Measurements from ENCODE around the gene PFDN4. TPM values are rescaled to one million over a fixed set of nuclear protein-coding genes. Genes with fewer than 3 reads are reported as not detected.

The PFDN4 gene
- total and polyA plus RNA-seq, 7 experiments from 2014 or later: 14.6 to 46.5 (median 19.7) TPM

DNA sequence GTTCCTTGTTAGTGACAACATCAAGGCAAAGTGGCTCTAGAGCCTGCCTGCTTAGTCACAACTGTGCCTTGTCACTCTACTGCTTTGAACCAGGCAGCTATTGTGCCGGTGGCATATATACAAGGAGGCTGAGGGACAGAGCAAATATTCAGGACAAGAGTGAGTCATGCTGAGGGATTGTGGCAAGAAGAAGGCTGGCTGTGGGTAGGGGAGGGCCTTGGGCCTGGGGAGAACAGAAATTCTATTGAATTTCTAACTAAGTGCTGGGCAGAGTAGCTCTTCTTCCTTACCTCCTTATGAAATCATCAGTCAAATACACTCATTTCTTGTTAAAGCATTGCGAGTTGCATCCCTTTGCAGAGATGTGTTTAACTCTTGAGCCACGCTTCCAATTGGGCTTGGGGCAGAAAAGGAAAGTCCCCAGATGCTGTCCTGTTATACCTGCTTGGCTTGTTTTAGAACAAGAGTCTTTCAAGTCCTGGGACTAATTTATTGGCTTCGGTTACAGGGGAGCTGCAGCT lies 59.7 kb downstream of the PFDN4 start:
- H3K4me3 ChIP-seq (ENCODE audit: low read length): no peak overlapping the region
- ChIA-PET POLR2A (no interaction called here), CTCF (no interaction called here)
- H3K4me3 Mint-ChIP-seq: no peak overlapping the region
- H3K36me3 Mint-ChIP-seq: no peaks in the 10 kb centered on the region
- H3K9me3 ChIP-seq (ENCODE audit: control insufficient read depth in 2 of 3, low read length in 3 of 3): no peaks in the 10 kb centered on the region
- no peaks in the 10 kb centered on the region for H3K27me3 ChIP-seq (ENCODE audit: control insufficient read depth in 2 of 2, insufficient read depth in 2 of 2, low read length in 2 of 2)
- DNase-seq (no peak), ATAC-seq (no peak)
- no peak overlapping the region for H3K27ac Mint-ChIP-seq
- peaks cover 0 to 2% (median 0%) of the 10 kb centered on the region in 11 donors for H3K9me3 Mint-ChIP-seq
- H3K27ac ChIP-seq (ENCODE audit: low read depth, low read length): no peak overlapping the region
- intact Hi-C loops (cut with micrococcal nuclease): no loop called here
- H3K4me1 ChIP-seq (ENCODE audit: control insufficient read depth in 2 of 2, insufficient read depth in 2 of 2, low read length in 2 of 2): no peaks in the 10 kb centered on the region
- no peaks in the 10 kb centered on the region for H3K36me3 ChIP-seq (ENCODE audit: control insufficient read depth in 2 of 3, insufficient read depth in 3 of 3, low read length in 3 of 3)
- H3K4me1 Mint-ChIP-seq: no peaks in the 10 kb centered on the region
- peaks cover 0 to 19% (median 15%) of the 10 kb centered on the region in 5 donors for H3K27me3 Mint-ChIP-seq

DNA sequence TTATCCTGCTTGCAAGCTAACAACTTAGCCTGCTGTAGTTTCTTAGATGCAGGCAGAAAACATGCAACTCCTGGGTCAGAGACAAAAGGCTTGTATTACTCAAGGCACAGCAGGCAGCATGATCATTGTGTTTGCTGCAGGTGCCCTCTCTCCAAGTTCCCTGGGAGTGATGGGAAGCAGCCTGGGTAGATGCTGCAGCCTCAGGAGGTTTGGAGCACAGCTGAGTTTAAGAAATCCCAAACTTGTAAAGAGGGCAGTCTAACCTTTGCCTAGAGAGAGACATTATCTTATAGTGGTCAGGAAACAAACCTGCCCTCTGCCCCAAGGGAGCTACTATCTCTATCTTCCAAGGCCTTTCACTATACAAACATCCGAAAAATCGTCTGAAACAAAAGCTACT lies 61.1 kb downstream of the PFDN4 start:
- Histone ChIP-seq H3K27ac (ENCODE audit: low read depth, low read length) (no peak overlapping the region), H3K36me3 (ENCODE audit: control insufficient read depth in 2 of 3, insufficient read depth in 3 of 3, low read length in 3 of 3) (no peaks in the 10 kb centered on the region), H3K27me3 (ENCODE audit: control insufficient read depth in 2 of 2, insufficient read depth in 2 of 2, low read length in 2 of 2) (no peaks in the 10 kb centered on the region), H3K4me3 (ENCODE audit: low read length) (no peak overlapping the region), H3K4me1 (ENCODE audit: control insufficient read depth in 2 of 2, insufficient read depth in 2 of 2, low read length in 2 of 2) (no peaks in the 10 kb centered on the region), H3K9me3 (ENCODE audit: control insufficient read depth in 2 of 3, low read length in 3 of 3) (no peaks in the 10 kb centered on the region)
- H3K27ac Mint-ChIP-seq: no peak overlapping the region
- DNase-seq (no peak), ATAC-seq (no peak)
- H3K4me3 Mint-ChIP-seq: no peak overlapping the region
- ChIA-PET CTCF (no interaction called here), POLR2A (no interaction called here)
- peaks cover 0 to 24% (median 14%) of the 10 kb centered on the region in 5 donors for H3K27me3 Mint-ChIP-seq
- no peaks in the 10 kb centered on the region for H3K4me1 Mint-ChIP-seq
- intact Hi-C loops (cut with micrococcal nuclease): no loop called here
- no peaks in the 10 kb centered on the region for H3K36me3 Mint-ChIP-seq
- peaks cover 0 to 2% (median 0%) of the 10 kb centered on the region in 11 donors for H3K9me3 Mint-ChIP-seq

Other genes with a start within 250 kb of the PFDN4 start
- gene BCAS1, start 137.5 kb upstream of the PFDN4 start, total RNA-seq: under 1 TPM in 2 of 5 experiments, not detected in 3; 0.10 to 0.16 TPM
- under 1 TPM in 1 of 2 donors, not detected in 1; 0.05 TPM for gene BCAS1, start 137.5 kb upstream of the PFDN4 start, polyA plus RNA-seq
- gene CYP24A1, start 34.1 kb upstream of the PFDN4 start, total RNA-seq: under 1 TPM in 1 of 5 experiments, not detected in 4; 0.78 TPM
- not detected for gene CYP24A1, start 34.1 kb upstream of the PFDN4 start, polyA plus RNA-seq